Measurements from ENCODE around the gene HDAC7.

Gene HDAC7

DNA sequence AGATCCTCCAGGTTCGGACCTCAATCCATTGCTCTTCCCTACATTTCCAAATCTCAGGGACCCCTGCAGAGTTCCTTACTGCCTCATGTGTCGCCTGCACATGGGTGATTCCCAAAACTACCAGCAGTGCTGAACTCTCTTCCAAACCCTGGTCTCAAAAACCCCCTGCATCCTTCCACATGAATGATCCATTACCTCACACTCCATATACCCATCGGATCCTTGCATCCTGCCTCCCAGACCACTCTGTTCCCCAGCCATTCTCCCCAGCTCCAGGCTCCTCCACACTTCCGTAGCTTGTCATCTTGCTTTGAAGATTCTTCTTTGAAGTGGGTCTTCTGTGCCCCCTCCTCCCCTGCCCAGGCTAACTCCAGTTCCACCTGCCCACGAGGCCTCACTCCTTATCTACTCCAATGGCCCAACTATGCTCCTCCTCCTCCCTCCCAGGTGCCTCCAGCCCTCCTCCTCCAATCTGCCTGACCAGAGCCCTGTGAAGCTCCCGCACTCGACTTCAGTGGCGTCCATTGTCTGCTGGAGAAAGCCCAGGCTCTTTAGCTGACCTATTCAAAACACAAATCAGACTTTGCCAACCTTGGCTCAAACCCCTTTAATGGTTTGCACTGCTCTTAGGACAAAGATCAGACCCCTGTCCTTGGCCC, 74.8 kb downstream of the HDAC7 start:
- no peak overlapping the region for H3K4me3 ChIP-seq (ENCODE audit: low read depth, low read length)
- POLR2A ChIA-PET: no interaction called here
- TF ChIP-seq, protein P1, sequence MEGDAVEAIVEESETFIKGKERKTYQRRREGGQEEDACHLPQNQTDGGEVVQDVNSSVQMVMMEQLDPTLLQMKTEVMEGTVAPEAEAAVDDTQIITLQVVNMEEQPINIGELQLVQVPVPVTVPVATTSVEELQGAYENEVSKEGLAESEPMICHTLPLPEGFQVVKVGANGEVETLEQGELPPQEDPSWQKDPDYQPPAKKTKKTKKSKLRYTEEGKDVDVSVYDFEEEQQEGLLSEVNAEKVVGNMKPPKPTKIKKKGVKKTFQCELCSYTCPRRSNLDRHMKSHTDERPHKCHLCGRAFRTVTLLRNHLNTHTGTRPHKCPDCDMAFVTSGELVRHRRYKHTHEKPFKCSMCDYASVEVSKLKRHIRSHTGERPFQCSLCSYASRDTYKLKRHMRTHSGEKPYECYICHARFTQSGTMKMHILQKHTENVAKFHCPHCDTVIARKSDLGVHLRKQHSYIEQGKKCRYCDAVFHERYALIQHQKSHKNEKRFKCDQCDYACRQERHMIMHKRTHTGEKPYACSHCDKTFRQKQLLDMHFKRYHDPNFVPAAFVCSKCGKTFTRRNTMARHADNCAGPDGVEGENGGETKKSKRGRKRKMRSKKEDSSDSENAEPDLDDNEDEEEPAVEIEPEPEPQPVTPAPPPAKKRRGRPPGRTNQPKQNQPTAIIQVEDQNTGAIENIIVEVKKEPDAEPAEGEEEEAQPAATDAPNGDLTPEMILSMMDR (IDR thresholded peaks at IDR 0.05; ENCODE audit: insufficient read depth, low read length, missing control alignments): no peak
- CTCF ChIA-PET: interaction anchor here (0.9 to 36.9 kb wide), 8 partner anchors 9 to 210 kb away, joined by 3 to 1419 read pairs (median 230); partner anchors contain the start of genes ENDOU, RAPGEF3 and SLC48A1
- DNase-seq (ENCODE audit: low read depth, low spot score): no peak

- no peak for DNase-seq (ENCODE audit: low read depth, low spot score)
These were observed 75.6 kb downstream of the HDAC7 start for GRCh38 chr12:47744005-47744651.

DNA sequence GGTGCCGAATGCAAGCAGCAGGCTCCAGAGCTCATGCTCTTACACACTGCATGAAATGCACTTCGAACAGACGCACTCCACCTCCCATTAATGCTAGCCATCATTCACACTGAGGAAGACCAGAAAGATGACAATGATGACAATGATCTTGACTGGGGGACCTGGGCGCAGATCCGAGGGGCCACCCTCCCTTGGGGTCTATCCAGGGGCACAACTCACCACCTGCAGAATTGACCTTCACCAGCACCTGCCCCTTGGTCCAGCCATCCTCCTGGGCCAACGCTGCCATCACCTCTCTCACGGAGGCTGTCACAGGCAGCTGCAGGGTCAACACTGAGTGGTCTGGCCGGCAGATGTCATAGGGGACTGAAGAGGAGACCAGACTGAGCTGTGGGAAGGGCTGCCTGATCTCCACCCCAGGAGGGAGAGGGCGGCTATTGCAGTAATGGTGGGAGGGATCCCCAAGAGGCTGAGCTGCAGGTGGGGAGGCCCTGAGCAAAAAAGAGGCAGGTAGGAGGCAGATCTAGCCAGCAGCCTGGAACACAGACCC, 76.3 kb downstream of the HDAC7 start:
- TF ChIP-seq, protein P1 (IDR thresholded peaks at IDR 0.05; ENCODE audit: insufficient read depth, low read length, missing control alignments): no peak
- no peak overlapping the region for H3K4me3 ChIP-seq (ENCODE audit: low read depth, low read length)
- CTCF ChIA-PET: interaction anchor here (0.6 to 36.9 kb wide), 24 partner anchors 13 to 220 kb away, joined by 3 to 1419 read pairs (median 8); partner anchors contain the start of genes ENDOU, RAPGEF3, RPAP3 and SLC48A1
- POLR2A ChIA-PET: no interaction called here
- DNase-seq (ENCODE audit: low read depth, low spot score): no peak

More at GRCh38 chr12:47744005-47744651, 75.6 kb downstream of the HDAC7 start:
- CTCF ChIA-PET: interaction anchor here (0.7 to 36.9 kb wide), 11 partner anchors 8 to 211 kb away, joined by 3 to 1419 read pairs (median 34); partner anchors contain the start of genes ENDOU, RAPGEF3 and SLC48A1
- TF ChIP-seq, protein P1 (IDR thresholded peaks at IDR 0.05; ENCODE audit: insufficient read depth, low read length, missing control alignments): peak; percentile 27
- H3K4me3 ChIP-seq (ENCODE audit: low read depth, low read length): no peak overlapping the region
- POLR2A ChIA-PET: no interaction called here

GRCh38 chr12:47742253-47742825, 77.4 kb downstream of the HDAC7 start:
- no peak overlapping the region for H3K4me3 ChIP-seq (ENCODE audit: low read depth, low read length)
- POLR2A ChIA-PET: no interaction called here
- TF ChIP-seq, protein P1 (IDR thresholded peaks at IDR 0.05; ENCODE audit: insufficient read depth, low read length, missing control alignments): peak; percentile 97
- CTCF ChIA-PET: interaction anchor here (0.6 to 36.9 kb wide), 43 partner anchors 14 to 935 kb away, joined by 3 to 1419 read pairs (median 4); partner anchors contain the start of genes ENDOU, RAPGEF3, RPAP3 and SLC48A1
- no peak for DNase-seq (ENCODE audit: low read depth, low spot score)

DNA sequence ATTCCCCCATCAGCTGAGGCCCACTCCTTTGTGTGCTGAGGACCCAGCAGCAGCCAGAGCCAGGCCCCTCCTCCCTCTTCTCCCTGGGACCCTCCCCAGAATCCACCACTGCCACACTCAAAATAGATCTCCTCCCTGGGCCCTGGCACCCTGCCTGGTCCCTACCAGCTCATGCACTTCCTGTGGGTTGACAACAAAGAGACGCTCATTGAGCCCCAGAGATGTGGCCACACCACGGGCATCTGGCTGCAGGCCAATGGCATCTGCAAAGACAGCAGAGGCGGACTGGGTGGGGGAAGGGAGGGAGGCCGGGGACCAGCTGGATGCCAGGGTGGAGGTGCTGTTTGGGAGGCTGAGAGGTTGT, 78.4 kb downstream of the HDAC7 start:
- CTCF ChIA-PET: interaction anchor here (0.6 to 36.9 kb wide), 29 partner anchors 13 to 222 kb away, joined by 3 to 1419 read pairs (median 5); partner anchors contain the start of genes ENDOU, RAPGEF3, RPAP3 and SLC48A1
- no peak for DNase-seq (ENCODE audit: low read depth, low spot score)
- no peak overlapping the region for H3K4me3 ChIP-seq (ENCODE audit: low read depth, low read length)
- TF ChIP-seq, protein P1 (IDR thresholded peaks at IDR 0.05; ENCODE audit: insufficient read depth, low read length, missing control alignments): no peak
- POLR2A ChIA-PET: interaction anchor here (1.2 kb wide), 1 partner anchor 17 kb away, joined by 3 read pairs; the partner anchor contains the start of gene RAPGEF3
